ENCODE data around the gene SORCS3.

DNA sequence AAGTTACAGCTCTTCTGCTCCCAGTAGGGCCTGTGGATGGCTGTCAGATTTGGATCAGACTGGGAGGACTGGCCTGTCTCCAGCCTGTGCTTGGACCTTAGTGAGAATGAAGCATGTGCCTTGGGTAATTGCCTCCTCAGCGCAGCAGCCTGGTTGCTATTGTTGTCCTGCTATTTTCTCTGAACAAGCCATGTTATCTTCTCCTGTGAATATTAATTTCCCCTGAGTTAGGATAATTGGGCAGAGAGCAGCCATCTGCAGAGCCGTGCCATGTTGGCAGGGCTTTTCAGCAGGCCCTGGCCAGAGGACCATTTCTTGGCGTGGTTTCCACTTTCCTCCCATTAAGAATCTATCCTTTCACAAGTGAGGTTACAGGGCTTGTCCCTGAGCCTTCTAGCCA lies 497.3 kb downstream of the SORCS3 start:
- TF ChIP-seq, protein P1, sequence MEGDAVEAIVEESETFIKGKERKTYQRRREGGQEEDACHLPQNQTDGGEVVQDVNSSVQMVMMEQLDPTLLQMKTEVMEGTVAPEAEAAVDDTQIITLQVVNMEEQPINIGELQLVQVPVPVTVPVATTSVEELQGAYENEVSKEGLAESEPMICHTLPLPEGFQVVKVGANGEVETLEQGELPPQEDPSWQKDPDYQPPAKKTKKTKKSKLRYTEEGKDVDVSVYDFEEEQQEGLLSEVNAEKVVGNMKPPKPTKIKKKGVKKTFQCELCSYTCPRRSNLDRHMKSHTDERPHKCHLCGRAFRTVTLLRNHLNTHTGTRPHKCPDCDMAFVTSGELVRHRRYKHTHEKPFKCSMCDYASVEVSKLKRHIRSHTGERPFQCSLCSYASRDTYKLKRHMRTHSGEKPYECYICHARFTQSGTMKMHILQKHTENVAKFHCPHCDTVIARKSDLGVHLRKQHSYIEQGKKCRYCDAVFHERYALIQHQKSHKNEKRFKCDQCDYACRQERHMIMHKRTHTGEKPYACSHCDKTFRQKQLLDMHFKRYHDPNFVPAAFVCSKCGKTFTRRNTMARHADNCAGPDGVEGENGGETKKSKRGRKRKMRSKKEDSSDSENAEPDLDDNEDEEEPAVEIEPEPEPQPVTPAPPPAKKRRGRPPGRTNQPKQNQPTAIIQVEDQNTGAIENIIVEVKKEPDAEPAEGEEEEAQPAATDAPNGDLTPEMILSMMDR (IDR thresholded peaks at IDR 0.05), result no peak
- TF ChIP-seq POLR2A (IDR thresholded peaks at IDR 0.05), result no peak
